ENCODE data around the gene HCN3. TPM values are rescaled to one million over a fixed set of nuclear protein-coding genes. Genes with fewer than 3 reads are reported as not detected.

HCN3 gene
- total RNA-seq, 1 experiment from 2014 or later = 5.4 TPM

- no peak within 1 kb of the TSS for H2AFZ ChIP-seq (ENCODE audit: low read length)
- H3K4me3 Mint-ChIP-seq = no peak within 1 kb of the TSS; a peak in 1 of 5 replicates
- no peak within 1 kb of the TSS for H3K27ac Mint-ChIP-seq
- no peaks in the 10 kb centered on the region for H3K36me3 Mint-ChIP-seq (ENCODE audit: insufficient read depth in 1 of 3, low read depth in 3 of 3)
- H3K9me3 ChIP-seq (ENCODE audit: control insufficient read depth, low read depth, low read length) = no peaks in the 10 kb centered on the region
- H2AK5ac ChIP-seq (ENCODE audit: insufficient read length, low read length) = no peak within 1 kb of the TSS
- H3T11ph ChIP-seq (ENCODE audit: low read length) = no peak within 1 kb of the TSS
- H3K9me3 Mint-ChIP-seq = no peaks in the 10 kb centered on the region; a peak in 1 of 5 replicates
- no peak within 1 kb of the TSS for H3K4ac ChIP-seq (ENCODE audit: low read depth, low read length)
- H2BK20ac ChIP-seq (ENCODE audit: low read depth, low read length, poor library complexity, severe bottlenecking) = no peak within 1 kb of the TSS
- H3K27me3 Mint-ChIP-seq (ENCODE audit: low read depth) = peaks cover 2% of the 10 kb centered on the region
- H3K79me2 ChIP-seq (ENCODE audit: insufficient read depth, low read length) = no peaks in the 10 kb centered on the region
- H2BK120ac ChIP-seq (ENCODE audit: low read depth, low read length, poor library complexity, severe bottlenecking) = no peak within 1 kb of the TSS
- H2BK12ac ChIP-seq (ENCODE audit: insufficient read length, low read depth, low read length) = no peak within 1 kb of the TSS
- no peak within 1 kb of the TSS for H2BK15ac ChIP-seq (ENCODE audit: low read depth, low read length)
- no peak within 1 kb of the TSS for H2BK5ac ChIP-seq (ENCODE audit: insufficient read length, low read length)
- H3K23me2 ChIP-seq (ENCODE audit: insufficient read length, low read depth, low read length, poor library complexity, severe bottlenecking) = no peaks in the 10 kb centered on the region
- no peak for DNase-seq
- WGBS (ENCODE audit: extremely low coverage, insufficient read length, low lambda C conversion rate) = no CpG with 5 or more reads among the region's 5 CpGs
- no peak within 1 kb of the TSS for H3K14ac ChIP-seq (ENCODE audit: insufficient read depth, low read length)
- peaks cover 12 to 23% of the 10 kb centered on the region in 2 experiments for H3K4me1 Mint-ChIP-seq
- no peak for TF ChIP-seq CTCF (conservative IDR thresholded peaks at IDR 0.05)
- H3K23ac ChIP-seq (ENCODE audit: insufficient read length, low read depth, low read length) = no peak within 1 kb of the TSS
- H3K4me2 ChIP-seq (ENCODE audit: insufficient read depth, insufficient read length, low read length) = no peak within 1 kb of the TSS
- no peaks in the 10 kb centered on the region for H3K27me3 ChIP-seq (ENCODE audit: insufficient read depth, low read length)
- no peak within 1 kb of the TSS for H4K91ac ChIP-seq (ENCODE audit: insufficient read length, low read depth, low read length)
- no peaks in the 10 kb centered on the region for H4K20me1 ChIP-seq (ENCODE audit: control insufficient read depth, insufficient read depth, insufficient read length)
- H4K5ac ChIP-seq (ENCODE audit: insufficient read length, low read depth, low read length) = no peak within 1 kb of the TSS
- H4K8ac ChIP-seq (replicated peaks; ENCODE audit: insufficient read length, low read depth, low read length) = no peak within 1 kb of the TSS
- no peak within 1 kb of the TSS for H3K9ac ChIP-seq (ENCODE audit: extremely low read depth, insufficient read length, low read length)
- H3K27ac ChIP-seq (ENCODE audit: insufficient read length, low read depth, low read length) = no peak within 1 kb of the TSS
- H3K18ac ChIP-seq (ENCODE audit: insufficient read length, low read depth, low read length) = no peak within 1 kb of the TSS
- H3K79me1 ChIP-seq (ENCODE audit: insufficient read depth, low read depth, low read length, poor library complexity, severe bottlenecking) = no peaks in the 10 kb centered on the region
- H3K56ac ChIP-seq (ENCODE audit: insufficient read length, low read depth, low read length) = no peak within 1 kb of the TSS
- H3K4me1 ChIP-seq (ENCODE audit: insufficient read depth, low read length) = no peaks in the 10 kb centered on the region; the same call in 1 of the 2 replicates
These were observed 24.1 kb downstream of the HCN3 start, which contains the start of gene PKLR for GRCh38 chr1:155301342-155301841. Gene PKLR, minus strand, starts transcription at chr1:155301438. Its CDS starts 43 bp downstream, at chr1:155301395.

All from H9 (cell line).